ENCODE results near the gene LRRK2.
A peak's percentile ranks its signal among the peaks of the same experiment; 100 is the strongest.
"Not testable (repeated sequence)": the region's sequence is repeated elsewhere in the genome, so short reads cannot be mapped to it uniquely, and the experiment has no call there.

LRRK2 gene

GRCh38 chr12:40209886-40210285 lies 14.9 kb upstream of the LRRK2 start:
- no peak overlapping the region for H3K4me3 ChIP-seq (ENCODE audit: low read depth, low read length)
- DNase-seq (ENCODE audit: low read depth) = no peak

- not testable (repeated sequence) for DNase-seq (ENCODE audit: low read depth); H3K4me3 ChIP-seq (ENCODE audit: low read depth, low read length)
Measured at GRCh38 chr12:40211186-40211585, 13.6 kb upstream of the LRRK2 start.

- no peak for DNase-seq (ENCODE audit: low read depth)
Measured at GRCh38 chr12:40212566-40212965, 12.2 kb upstream of the LRRK2 start.

GRCh38 chr12:40215982-40216381 lies 8.8 kb upstream of the LRRK2 start:
- no peak for DNase-seq (ENCODE audit: low read depth)
- no peak overlapping the region for H3K4me3 ChIP-seq (ENCODE audit: low read depth, low read length)

More at GRCh38 chr12:40212566-40212965, 12.2 kb upstream of the LRRK2 start:
- no peak overlapping the region for H3K4me3 ChIP-seq (ENCODE audit: low read depth, low read length)

DNA sequence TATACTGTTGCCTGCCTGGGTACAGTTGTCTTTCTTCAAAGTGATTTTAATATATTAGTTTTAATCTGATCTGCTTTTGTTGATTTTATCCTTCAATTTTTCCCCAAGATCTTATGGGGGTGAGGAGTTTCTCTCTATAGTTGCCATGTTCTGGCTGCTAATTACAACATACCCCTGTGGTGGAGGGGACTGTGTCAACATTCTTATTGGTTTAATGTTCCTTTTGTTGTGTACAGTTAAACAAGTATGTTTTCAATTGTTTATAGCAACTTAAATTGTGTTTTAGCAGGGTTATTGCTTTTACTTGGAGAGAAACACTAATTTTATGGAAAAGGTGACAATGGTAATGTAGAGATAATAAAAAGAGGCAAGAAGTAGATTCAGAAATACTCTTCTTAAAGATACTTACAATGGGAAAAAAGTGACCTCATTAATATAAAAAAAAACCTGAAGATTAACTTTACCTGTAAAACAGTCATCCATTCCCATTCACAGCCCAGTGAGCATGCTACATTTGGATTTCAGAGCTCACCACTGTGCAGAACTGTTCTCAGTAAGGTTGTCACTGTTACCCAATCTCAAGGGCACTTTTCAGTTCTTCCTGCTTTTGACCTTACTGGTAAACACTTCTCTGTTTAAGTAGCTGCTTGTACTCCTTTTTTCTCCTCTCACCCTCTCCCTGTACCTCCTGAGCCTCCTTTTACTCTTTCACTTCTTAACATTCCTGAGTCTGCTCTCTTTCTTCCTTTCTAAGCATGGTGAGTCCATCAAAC lies 8.1 kb upstream of the LRRK2 start:
- no peak for DNase-seq (ENCODE audit: low read depth)
- no peak overlapping the region for H3K4me3 ChIP-seq (ENCODE audit: low read depth, low read length)

GRCh38 chr12:40219760-40220159 lies 5.0 kb upstream of the LRRK2 start:
- DNase-seq (ENCODE audit: low read depth) = no peak
- no peak overlapping the region for H3K4me3 ChIP-seq (ENCODE audit: low read depth, low read length)

DNA sequence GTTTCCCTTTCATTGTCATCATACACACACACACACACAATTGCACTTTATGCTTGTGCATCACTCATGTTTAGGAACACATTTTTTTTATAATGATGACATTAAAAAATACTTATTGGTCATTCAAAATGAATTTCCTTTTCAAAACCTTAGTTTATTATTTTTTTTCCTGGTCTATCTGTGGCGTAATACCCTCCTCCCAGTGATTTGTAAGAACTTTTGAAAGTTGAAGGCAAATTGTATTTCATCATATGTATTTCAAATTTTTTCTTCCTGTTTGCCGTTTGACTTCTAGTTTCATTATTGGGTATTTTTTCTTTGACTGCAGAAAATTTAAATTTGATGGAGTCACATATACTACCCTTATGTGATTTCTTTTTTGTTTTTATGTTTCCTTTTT lies 2.5 kb upstream of the LRRK2 start:
- no peak overlapping the region for H3K4me3 ChIP-seq (ENCODE audit: low read depth, low read length)
- DNase-seq (ENCODE audit: low read depth) = no peak

DNA sequence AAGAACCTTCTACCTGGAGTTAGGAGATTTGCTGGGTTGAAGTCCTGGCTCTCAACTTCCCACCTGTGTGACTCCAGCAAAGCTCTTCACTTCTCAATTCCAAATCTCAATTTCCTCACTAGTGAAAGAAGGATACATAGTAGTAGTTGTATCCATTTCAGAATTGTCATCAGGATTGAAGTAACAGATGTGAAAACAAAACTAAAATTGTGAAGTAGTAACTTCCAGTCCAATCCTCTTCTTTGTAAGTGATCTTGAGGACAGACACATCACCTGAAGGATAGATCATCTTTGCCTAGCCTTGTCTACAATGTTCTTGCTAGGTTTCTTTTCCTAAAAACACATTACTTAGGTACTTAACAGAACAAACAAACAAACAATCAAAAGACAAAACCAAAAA lies 1.2 kb upstream of the LRRK2 start:
- no peak overlapping the region for H3K4me3 ChIP-seq (ENCODE audit: low read depth, low read length)

GRCh38 chr12:40225337-40225983 lies 663 bp downstream of the LRRK2 start:
- peak overlapping the region; percentile 59 for H3K4me3 ChIP-seq (ENCODE audit: low read depth, low read length)
- no peak for DNase-seq (ENCODE audit: low read depth)

More for the DNA sequence above, 1.2 kb upstream of the LRRK2 start:
- no peak for DNase-seq (ENCODE audit: low read depth)

DNA sequence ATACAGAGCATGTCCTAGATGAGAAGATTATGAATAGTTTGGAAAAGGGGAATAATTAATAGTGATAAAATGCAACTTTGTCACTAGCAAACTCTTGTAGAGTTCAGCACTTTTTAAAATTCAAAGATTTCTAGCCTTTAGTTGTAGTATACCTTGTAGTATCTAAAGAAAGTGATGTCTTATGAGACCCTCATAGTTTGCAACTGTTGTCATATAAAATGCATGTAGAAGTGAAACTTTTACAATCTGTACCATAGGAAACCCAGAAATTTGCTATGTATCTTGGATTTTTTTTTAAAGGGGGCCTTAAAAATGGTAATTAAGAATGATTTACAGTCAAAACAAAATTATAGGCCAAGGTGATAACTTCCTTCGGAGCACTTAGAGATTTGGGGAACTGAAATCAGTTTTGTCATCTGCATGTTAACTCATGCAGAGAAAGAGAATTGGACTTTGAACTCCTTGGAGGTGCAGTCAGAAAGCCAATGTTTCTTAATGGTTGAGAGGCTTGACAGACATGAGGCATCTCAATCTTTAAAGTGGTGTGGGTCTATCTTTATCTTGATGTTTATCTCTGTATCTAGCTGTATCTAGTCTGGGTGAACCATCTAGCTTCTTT lies 1.3 kb downstream of the LRRK2 start:
- no peak for DNase-seq (ENCODE audit: low read depth)
- H3K4me3 ChIP-seq (ENCODE audit: low read depth, low read length) = no peak overlapping the region

DNA sequence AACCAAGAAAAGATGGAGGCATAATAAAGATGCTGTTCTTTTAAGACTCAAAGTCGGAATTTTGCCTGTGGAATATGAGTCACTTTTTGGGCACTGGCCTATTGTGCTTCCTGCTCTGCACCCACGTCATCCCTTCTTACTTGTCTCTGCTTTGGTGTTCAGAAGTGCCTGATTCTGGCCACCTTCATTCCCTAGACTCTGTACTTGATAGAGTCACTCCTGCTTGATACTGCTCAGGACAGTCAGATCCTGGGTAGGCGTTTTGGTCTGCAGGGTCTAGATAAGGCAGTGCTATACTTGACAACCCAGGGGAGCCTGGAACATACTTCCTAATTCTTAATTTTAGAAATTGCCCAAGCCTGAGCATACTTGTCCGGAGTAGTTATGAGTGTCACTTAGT lies 1.9 kb downstream of the LRRK2 start:
- DNase-seq (ENCODE audit: low read depth) = peak; percentile 56

GRCh38 chr12:40227447-40227846 lies 2.6 kb downstream of the LRRK2 start:
- DNase-seq (ENCODE audit: low read depth) = no peak
- H3K4me3 ChIP-seq (ENCODE audit: low read depth, low read length) = no peak overlapping the region

More for the DNA sequence above, 1.9 kb downstream of the LRRK2 start:
- H3K4me3 ChIP-seq (ENCODE audit: low read depth, low read length) = no peak overlapping the region

GRCh38 chr12:40228727-40229126 lies 3.9 kb downstream of the LRRK2 start:
- H3K4me3 ChIP-seq (ENCODE audit: low read depth, low read length) = no peak overlapping the region
- no peak for DNase-seq (ENCODE audit: low read depth)

DNA sequence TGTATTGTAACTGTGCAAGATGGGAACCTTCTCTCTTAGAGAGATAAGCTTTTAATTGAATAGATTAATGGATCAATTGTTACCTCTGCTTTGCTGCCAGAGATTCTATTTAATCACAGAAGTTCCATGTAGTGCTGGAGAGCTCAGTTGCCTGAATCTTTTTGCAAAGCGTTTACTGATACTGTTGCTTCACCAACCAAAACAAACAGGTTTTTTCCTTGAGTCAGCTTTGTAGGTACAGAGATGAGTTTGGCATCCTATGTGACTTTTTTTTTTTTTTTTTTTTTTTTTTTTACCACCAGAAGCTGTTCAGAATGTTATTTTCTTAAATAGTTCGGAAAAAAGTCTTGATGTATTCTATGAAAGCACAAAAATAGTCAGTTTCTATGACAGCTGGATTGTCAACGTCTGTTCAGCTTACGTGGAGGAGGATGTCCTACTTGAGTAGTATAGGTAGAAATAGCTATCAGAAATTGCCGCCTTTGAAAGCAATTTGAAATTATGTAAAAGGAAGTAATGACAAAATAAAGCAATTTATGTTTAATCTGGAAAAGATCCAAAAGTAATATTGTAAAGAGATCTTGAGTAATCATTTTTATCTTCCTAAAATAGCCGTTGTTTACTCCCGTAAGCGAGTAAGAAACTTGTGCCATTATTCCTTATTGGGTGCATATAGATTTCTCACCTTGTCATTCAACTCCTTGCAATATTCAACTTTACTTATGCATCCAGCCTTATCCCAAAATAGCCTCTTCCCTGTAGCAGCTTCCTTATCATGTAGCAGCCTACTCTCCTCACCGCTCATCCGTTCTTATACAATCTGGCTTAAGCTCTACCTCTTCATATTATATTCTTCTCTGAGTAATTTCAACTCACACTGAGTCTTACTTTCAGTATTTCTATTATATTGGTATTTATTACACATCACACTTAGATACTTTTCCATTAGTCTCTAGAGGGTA lies 5.2 kb downstream of the LRRK2 start:
- no peak for DNase-seq (ENCODE audit: low read depth)
- no peak overlapping the region for H3K4me3 ChIP-seq (ENCODE audit: low read depth, low read length)

GRCh38 chr12:40232602-40233001 lies 7.8 kb downstream of the LRRK2 start:
- H3K4me3 ChIP-seq (ENCODE audit: low read depth, low read length) = no peak overlapping the region
- no peak for DNase-seq (ENCODE audit: low read depth)

GRCh38 chr12:40233741-40234367 lies 9.1 kb downstream of the LRRK2 start:
- DNase-seq (ENCODE audit: low read depth) = no peak
- no peak overlapping the region for H3K4me3 ChIP-seq (ENCODE audit: low read depth, low read length)

DNA sequence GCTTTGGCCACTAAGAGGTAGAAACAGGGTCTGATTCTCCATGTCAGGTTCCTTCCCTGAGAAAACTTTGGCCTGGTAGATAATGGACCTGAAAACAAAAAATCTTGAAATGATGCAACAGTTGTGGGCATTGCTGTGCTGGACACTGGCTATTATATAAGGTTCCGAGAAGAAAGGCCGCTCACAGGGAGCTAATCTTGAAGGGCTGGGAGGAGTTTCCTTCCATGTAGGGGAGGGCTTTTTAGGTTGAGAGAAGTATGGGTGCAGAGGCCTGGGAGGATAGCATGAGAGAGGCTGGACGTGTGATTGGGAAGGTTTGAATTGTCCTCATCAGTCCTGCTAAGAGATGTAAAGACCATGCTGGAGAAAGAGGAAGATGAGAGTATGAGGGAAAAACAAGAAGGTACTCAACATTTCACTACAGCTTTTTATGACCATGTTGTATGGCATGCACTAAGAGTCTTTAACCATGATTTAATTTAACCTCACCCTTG lies 11.6 kb downstream of the LRRK2 start:
- H3K4me3 ChIP-seq (ENCODE audit: low read depth, low read length) = no peak overlapping the region
- DNase-seq (ENCODE audit: low read depth) = no peak

DNA sequence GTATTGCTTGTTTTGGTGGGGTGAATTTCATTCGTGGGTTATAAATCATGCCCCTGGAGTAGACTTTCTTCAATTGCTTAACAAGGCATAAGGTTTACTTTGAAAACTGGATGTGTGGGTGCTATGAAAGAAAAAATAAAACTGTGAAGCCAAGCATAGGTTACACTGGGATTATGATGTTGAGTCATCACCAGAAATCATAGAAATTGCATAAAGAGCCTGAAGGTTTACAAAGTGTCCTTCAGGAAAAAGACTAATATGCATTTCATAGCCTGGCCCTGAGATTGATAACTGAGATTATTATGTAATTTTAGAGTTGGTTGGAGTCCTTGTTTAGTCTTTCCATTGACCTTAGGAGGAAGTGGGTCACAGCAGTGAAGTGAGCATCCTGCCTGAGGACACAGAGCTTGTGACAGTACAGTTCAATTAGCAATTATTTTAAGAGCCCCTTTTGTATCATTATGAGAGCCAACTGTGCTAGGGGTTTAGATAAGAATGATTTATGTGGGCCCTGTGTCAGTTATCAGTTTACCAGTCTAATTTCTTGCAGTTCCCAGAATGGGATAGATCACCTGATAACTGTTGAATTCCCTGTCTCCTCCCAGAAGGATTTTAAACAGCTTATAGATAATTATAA lies 13.6 kb downstream of the LRRK2 start:
- H3K4me3 ChIP-seq (ENCODE audit: low read depth, low read length) = no peak overlapping the region
- DNase-seq (ENCODE audit: low read depth) = no peak
